Measurements from ENCODE around the gene DES. TPM values are rescaled to one million over a fixed set of nuclear protein-coding genes. Genes with fewer than 3 reads are reported as not detected.

The DES gene
- total and polyA plus RNA-seq, 2 of the 4 experiments (the other 2 are of a cell fraction): 4.3 to 4.9 TPM

DNA sequence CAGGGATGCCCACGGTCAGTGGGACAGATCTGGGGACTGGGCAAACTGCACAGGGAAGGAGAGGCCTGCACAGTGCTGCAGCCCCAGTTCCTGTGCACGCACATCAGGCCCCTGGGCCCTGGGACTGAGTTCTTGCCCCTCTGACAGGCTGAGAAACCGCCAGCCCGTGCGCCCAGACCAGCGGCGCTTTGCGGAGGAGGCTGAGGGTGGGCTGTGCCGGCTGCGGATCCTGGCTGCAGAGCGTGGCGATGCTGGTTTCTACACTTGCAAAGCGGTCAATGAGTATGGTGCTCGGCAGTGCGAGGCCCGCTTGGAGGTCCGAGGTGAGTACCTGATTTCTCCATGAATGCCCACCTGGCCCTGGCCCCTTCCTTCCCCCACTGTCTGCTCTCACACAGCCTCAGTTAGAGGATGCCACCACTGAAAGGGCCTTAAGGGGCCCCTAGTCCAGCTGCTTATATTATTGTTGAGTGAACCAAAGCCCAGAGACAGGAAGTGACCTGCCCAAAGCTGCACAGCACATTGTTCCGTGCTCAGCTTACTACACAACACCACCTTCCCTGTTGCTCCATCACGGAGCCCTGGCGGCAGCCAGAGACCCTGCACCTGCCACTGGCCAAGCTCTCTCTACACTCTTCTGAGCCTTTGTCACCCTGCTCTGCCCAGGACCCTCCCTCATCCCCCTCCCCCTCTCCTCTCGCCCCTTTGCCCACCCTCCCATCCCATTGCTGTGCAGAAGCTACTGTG is 46.3 kb downstream of the DES start:
- H4K91ac ChIP-seq (ENCODE audit: insufficient read depth, low read depth, low read length): no peak overlapping the region
- dilution Hi-C loops (cut with HindIII; ENCODE audit: low sequenced_read_pairs, unreplicated experiment): no loop called here
- H4K5ac ChIP-seq (ENCODE audit: low read depth, low read length): no peak overlapping the region
- H3K9me1 ChIP-seq (ENCODE audit: insufficient read depth, low read length): peaks cover 14% of the 10 kb centered on the region; the same call in 1 of the 2 replicates
- no peak overlapping the region for H3K4me3 ChIP-seq (ENCODE audit: insufficient read depth, low read depth, low read length)
- H3K9ac ChIP-seq (ENCODE audit: low read depth, low read length): no peak overlapping the region
- no TSS peak for BruUV-seq (replicated peaks)
- H3K36me3 ChIP-seq (ENCODE audit: control insufficient read depth, insufficient read depth, low read length): peaks cover 52% of the 10 kb centered on the region; the same call in 1 of the 2 replicates
- H3K27ac ChIP-seq (ENCODE audit: insufficient read depth, low read length): no peak overlapping the region
- no peak overlapping the region for H2BK120ac ChIP-seq (ENCODE audit: low read depth, low read length)
- H2BK15ac ChIP-seq (ENCODE audit: low read depth, low read length): no peak overlapping the region
- peaks cover 0 to 20% of the 10 kb centered on the region in 2 experiments; a peak in 2 of 4 replicates for H3K79me1 ChIP-seq (ENCODE audit: low read depth in 1 of 2, low read length in 2 of 2)
- H2BK5ac ChIP-seq (ENCODE audit: low read depth, low read length, poor library complexity, severe bottlenecking): no peak overlapping the region
- H3K4me2 ChIP-seq (ENCODE audit: low read depth, low read length): no peak overlapping the region
- H3K4me1 ChIP-seq (ENCODE audit: control insufficient read depth, insufficient read depth, low read length): peaks cover 29% of the 10 kb centered on the region
- no peak overlapping the region for H3K4ac ChIP-seq (ENCODE audit: low read depth, low read length)
- H3K9me3 ChIP-seq (ENCODE audit: control insufficient read depth, insufficient read depth, low read length): no peaks in the 10 kb centered on the region
- no peak overlapping the region for H2AK9ac ChIP-seq (replicated peaks; ENCODE audit: low read depth, low read length, poor library complexity)
- in situ Hi-C loops (cut with MboI; ENCODE audit: low sequenced_read_pairs): loop anchor here (5.0 kb wide), 1 partner anchor 57 kb away; no protein-coding TSS in a partner anchor
- no peak overlapping the region for H3K14ac ChIP-seq (replicated peaks; ENCODE audit: low read depth, low read length)
- ATAC-seq (ENCODE audit: low read depth) (no peak), DNase-seq (no peak)
- TF ChIP-seq RAD21 (IDR thresholded peaks at IDR 0.05; ENCODE audit: low read length) (no peak), ELK1 (IDR thresholded peaks at IDR 0.05; ENCODE audit: borderline replicate concordance, low read depth, low read length) (no peak), BHLHE40 (IDR thresholded peaks at IDR 0.05; ENCODE audit: low read depth, low read length) (no peak), MAZ (IDR thresholded peaks at IDR 0.05; ENCODE audit: borderline replicate concordance, low read depth, low read length) (no peak), SMC3 (IDR thresholded peaks at IDR 0.05; ENCODE audit: low read depth, low read length) (no peak)
- H2BK20ac ChIP-seq (ENCODE audit: low read depth, low read length): no peak overlapping the region
- no peak overlapping the region for H2AFZ ChIP-seq (replicated peaks; ENCODE audit: low read length, poor library complexity)
- H4K20me1 ChIP-seq (ENCODE audit: insufficient read depth, low read length): no peaks in the 10 kb centered on the region; the same call in 1 of the 2 replicates
- H3K23ac ChIP-seq (ENCODE audit: low read depth, low read length): no peak overlapping the region
- CTCF ChIA-PET: interaction anchor here (0.6 kb wide), 1 partner anchor 65 kb away, joined by 3 read pairs; no protein-coding TSS in a partner anchor
- no peak overlapping the region for H3K18ac ChIP-seq (ENCODE audit: low read depth, low read length)
- POLR2A ChIA-PET (ENCODE audit: unreplicated experiment): no interaction called here
- no peaks in the 10 kb centered on the region for H3K27me3 ChIP-seq (ENCODE audit: control insufficient read depth, insufficient read depth, low read length)
- H4K8ac ChIP-seq (ENCODE audit: low read depth in 2 of 2, low read length in 2 of 2): no peak overlapping the region
- WGBS, 2 experiments (ENCODE audit: extremely low coverage in 2 of 2, insufficient read length in 1 of 2): 91% methylated on average over 14 of the region's 21 CpGs; no CpG with 5 or more reads in 1 of the 2 experiments
- H2AK5ac ChIP-seq (ENCODE audit: low read depth, low read length): no peak overlapping the region
- no peak overlapping the region for H3K56ac ChIP-seq (ENCODE audit: extremely low read depth, insufficient read depth, low read length)
- intact Hi-C loops (cut with micrococcal nuclease): no loop called here
